ENCODE data around the gene PINLYP. TPM values are rescaled to one million over a fixed set of nuclear protein-coding genes. Genes with fewer than 3 reads are reported as not detected.

PINLYP gene
- polyA plus RNA-seq, 3 donors, result 0.83 to 1.3 (median 0.93) TPM

DNA sequence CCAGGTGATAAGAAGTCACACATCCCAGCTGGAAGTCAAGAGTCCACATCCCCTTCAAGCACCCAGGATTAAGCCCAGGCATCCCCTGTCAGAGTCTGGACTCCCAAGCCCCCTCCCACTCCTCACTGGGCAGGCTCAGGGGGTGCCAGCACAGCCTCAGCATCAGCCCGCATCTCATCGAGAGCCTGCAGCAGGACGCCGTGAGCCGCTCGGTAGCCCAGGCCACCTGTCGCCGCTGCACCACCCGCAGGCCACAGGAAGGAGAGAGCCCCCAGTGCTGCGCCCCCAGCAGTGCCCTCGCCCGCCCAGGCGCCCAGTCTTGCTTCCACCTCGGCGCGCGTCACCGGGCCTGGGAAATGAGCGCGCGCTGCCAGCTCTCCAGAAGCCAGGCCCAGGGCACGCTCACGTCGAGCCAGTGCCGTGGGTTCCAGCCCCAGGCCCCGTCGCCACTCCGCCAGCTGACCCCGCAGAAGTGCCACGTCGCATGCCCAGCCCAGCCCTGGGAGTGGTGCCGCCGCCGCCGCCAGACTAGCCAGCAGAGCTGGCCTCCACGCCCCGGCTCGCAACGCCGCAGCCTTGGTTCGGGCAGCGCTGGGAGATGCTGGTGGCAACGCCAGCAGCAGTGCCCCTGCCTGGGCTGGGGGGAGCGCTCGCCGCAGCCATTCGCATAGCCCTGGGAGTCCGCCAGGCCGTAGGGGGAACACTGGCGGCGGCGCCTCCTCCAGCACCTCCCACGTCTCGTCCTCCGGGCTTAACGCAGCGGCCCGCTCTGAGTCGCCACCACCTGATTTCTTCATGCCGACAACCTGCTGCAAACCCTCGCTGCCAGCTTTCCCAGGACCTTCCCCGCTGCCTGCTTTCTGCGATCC is 16.5 kb downstream of the PINLYP start:
- H3K4me1 ChIP-seq (ENCODE audit: control insufficient read depth in 1 of 2, insufficient read depth in 2 of 2, low read length in 2 of 2), result peaks cover 23 to 28% of the 10 kb centered on the region in 2 donors
- H3K79me2 ChIP-seq (ENCODE audit: insufficient read depth, low read length), result peaks cover 14% of the 10 kb centered on the region
- Mint-ChIP-seq H3K4me1 (peaks cover 16% of the 10 kb centered on the region), H3K36me3 (peaks cover 40 to 54% of the 10 kb centered on the region in 2 donors), H3K4me3 (no peak overlapping the region), H3K27me3 (ENCODE audit: low read depth in 3 of 3) (peaks cover 0 to 3% (median 0%) of the 10 kb centered on the region in 3 donors), H3K9me3 (no peaks in the 10 kb centered on the region), H3K27ac (no peak overlapping the region)
- peaks cover 20 to 31% of the 10 kb centered on the region in 2 donors for H3K36me3 ChIP-seq (replicated peaks in 1 of 2; ENCODE audit: control insufficient read depth in 1 of 2, insufficient read depth in 2 of 2, low read length in 2 of 2)
- WGBS (ENCODE audit: insufficient coverage), result 97% methylated on average over 60 of the region's 63 CpGs
- H3K4me3 ChIP-seq (replicated peaks in 1 of 3; ENCODE audit: low read depth in 2 of 3, low read length in 3 of 3), result no peak overlapping the region
- no peak for DNase-seq
- no peak overlapping the region for H3K4me2 ChIP-seq (replicated peaks; ENCODE audit: extremely low read depth, low read length, poor library complexity, severe bottlenecking)
- no peaks in the 10 kb centered on the region for H3K9me3 ChIP-seq (replicated peaks in 1 of 2; ENCODE audit: control insufficient read depth in 1 of 2, insufficient read depth in 1 of 2, low read length in 2 of 2)
- H3K9ac ChIP-seq (ENCODE audit: insufficient read depth, low read length, poor library complexity, severe bottlenecking), result no peak overlapping the region
- H2AFZ ChIP-seq (ENCODE audit: insufficient read depth, low read depth, low read length, poor library complexity, severe bottlenecking), result no peak overlapping the region
- no peaks in the 10 kb centered on the region for H3K27me3 ChIP-seq (ENCODE audit: control insufficient read depth in 2 of 2, insufficient read depth in 2 of 2, low read length in 2 of 2)
- no peak overlapping the region for H3K27ac ChIP-seq (ENCODE audit: low read depth in 1 of 2, low read length in 2 of 2)
- TF ChIP-seq, protein P1, sequence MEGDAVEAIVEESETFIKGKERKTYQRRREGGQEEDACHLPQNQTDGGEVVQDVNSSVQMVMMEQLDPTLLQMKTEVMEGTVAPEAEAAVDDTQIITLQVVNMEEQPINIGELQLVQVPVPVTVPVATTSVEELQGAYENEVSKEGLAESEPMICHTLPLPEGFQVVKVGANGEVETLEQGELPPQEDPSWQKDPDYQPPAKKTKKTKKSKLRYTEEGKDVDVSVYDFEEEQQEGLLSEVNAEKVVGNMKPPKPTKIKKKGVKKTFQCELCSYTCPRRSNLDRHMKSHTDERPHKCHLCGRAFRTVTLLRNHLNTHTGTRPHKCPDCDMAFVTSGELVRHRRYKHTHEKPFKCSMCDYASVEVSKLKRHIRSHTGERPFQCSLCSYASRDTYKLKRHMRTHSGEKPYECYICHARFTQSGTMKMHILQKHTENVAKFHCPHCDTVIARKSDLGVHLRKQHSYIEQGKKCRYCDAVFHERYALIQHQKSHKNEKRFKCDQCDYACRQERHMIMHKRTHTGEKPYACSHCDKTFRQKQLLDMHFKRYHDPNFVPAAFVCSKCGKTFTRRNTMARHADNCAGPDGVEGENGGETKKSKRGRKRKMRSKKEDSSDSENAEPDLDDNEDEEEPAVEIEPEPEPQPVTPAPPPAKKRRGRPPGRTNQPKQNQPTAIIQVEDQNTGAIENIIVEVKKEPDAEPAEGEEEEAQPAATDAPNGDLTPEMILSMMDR (IDR thresholded peaks at IDR 0.05), result no peak
- intact Hi-C loops (cut with micrococcal nuclease), result loop anchor here in 1 of 2 donors (10.0 kb wide), 1 partner anchor 57 kb away; the partner anchor contains the start of gene ZNF575
- peaks cover 15% of the 10 kb centered on the region for H4K20me1 ChIP-seq (ENCODE audit: insufficient read depth, low read length)

DNA sequence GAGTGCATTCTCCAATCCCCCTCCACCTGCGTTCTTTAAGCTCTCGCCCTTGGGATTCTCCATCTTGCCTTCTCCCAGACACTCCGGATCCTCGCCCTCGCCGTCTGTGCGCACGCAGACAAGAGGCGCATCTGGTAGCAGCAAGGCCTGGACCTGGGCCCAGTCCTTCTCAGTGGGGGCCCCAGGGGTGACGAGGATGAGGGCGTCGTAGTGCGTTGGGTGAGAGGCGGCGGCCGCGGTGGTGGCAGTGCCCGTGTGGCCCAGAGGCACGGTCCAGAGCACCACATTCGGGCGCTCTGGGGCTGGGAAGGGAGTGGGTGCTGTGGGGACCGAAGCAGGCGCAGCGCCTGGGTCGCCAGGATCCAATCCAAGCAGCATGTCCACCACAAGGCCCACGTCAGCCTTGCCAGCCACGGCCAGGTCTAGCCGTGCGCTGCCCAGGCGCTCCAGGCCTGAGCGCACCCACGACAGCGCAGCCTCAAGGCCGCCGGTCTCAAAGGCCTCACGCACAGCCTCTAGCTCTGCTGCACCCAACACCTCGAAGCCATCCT is 17.3 kb downstream of the PINLYP start:
- Histone ChIP-seq H3K27me3 (ENCODE audit: control insufficient read depth in 2 of 2, insufficient read depth in 2 of 2, low read length in 2 of 2) (no peaks in the 10 kb centered on the region), H3K4me3 (replicated peaks in 1 of 3; ENCODE audit: low read depth in 2 of 3, low read length in 3 of 3) (no peak overlapping the region), H3K79me2 (ENCODE audit: insufficient read depth, low read length) (peaks cover 21% of the 10 kb centered on the region), H3K27ac (ENCODE audit: low read depth in 1 of 2, low read length in 2 of 2) (no peak overlapping the region), H3K36me3 (replicated peaks in 1 of 2; ENCODE audit: control insufficient read depth in 1 of 2, insufficient read depth in 2 of 2, low read length in 2 of 2) (peaks cover 20 to 31% of the 10 kb centered on the region in 2 donors), H3K9me3 (replicated peaks in 1 of 2; ENCODE audit: control insufficient read depth in 1 of 2, insufficient read depth in 1 of 2, low read length in 2 of 2) (no peaks in the 10 kb centered on the region), H3K4me1 (ENCODE audit: control insufficient read depth in 1 of 2, insufficient read depth in 2 of 2, low read length in 2 of 2) (peaks cover 31 to 35% of the 10 kb centered on the region in 2 donors), H3K4me2 (replicated peaks; ENCODE audit: extremely low read depth, low read length, poor library complexity, severe bottlenecking) (no peak overlapping the region), H2AFZ (ENCODE audit: insufficient read depth, low read depth, low read length, poor library complexity, severe bottlenecking) (no peak overlapping the region), H3K9ac (ENCODE audit: insufficient read depth, low read length, poor library complexity, severe bottlenecking) (no peak overlapping the region), H4K20me1 (ENCODE audit: insufficient read depth, low read length) (peaks cover 15% of the 10 kb centered on the region)
- no peaks in the 10 kb centered on the region for H3K9me3 Mint-ChIP-seq
- H3K27me3 Mint-ChIP-seq (ENCODE audit: low read depth in 3 of 3), result peaks cover 0 to 3% (median 0%) of the 10 kb centered on the region in 3 donors
- H3K4me1 Mint-ChIP-seq, result peaks cover 23% of the 10 kb centered on the region
- no peak for DNase-seq
- H3K4me3 Mint-ChIP-seq, result peak overlapping the region in 1 of 2 donors; percentile 53
- no peak overlapping the region for H3K27ac Mint-ChIP-seq
- WGBS (ENCODE audit: insufficient coverage), result 97% methylated on average over 33 of the region's 37 CpGs
- H3K36me3 Mint-ChIP-seq, result peaks cover 40 to 51% of the 10 kb centered on the region in 2 donors
- TF ChIP-seq, protein P1 (IDR thresholded peaks at IDR 0.05), result no peak
- intact Hi-C loops (cut with micrococcal nuclease), result loop anchor here in 1 of 2 donors (10.0 kb wide), 1 partner anchor 58 kb away; the partner anchor contains the start of gene ZNF575

Data from CD14-positive monocyte (primary cell).